ENCODE data around the gene SLC15A3.

DNA sequence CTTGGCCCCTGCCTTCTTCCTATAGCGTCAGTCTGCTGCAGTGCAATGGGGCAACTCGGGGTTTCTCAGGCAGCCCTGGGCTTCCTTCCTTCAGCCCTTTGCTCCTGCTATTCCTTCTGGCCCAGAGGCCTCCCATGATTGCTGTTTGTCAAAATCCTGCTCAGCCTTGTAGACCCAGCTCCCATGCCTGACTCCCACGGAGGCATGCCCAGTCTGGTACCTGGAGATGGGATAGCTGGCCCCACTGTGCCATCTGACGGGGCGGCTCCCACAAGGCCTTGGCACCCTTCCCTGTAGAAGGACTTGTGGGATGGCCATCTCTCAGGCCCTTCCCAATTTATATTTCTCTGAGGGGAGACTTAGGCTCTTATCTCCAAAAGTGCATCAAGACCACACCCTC is 18.9 kb upstream of the SLC15A3 start:
- TF ChIP-seq, protein P1, sequence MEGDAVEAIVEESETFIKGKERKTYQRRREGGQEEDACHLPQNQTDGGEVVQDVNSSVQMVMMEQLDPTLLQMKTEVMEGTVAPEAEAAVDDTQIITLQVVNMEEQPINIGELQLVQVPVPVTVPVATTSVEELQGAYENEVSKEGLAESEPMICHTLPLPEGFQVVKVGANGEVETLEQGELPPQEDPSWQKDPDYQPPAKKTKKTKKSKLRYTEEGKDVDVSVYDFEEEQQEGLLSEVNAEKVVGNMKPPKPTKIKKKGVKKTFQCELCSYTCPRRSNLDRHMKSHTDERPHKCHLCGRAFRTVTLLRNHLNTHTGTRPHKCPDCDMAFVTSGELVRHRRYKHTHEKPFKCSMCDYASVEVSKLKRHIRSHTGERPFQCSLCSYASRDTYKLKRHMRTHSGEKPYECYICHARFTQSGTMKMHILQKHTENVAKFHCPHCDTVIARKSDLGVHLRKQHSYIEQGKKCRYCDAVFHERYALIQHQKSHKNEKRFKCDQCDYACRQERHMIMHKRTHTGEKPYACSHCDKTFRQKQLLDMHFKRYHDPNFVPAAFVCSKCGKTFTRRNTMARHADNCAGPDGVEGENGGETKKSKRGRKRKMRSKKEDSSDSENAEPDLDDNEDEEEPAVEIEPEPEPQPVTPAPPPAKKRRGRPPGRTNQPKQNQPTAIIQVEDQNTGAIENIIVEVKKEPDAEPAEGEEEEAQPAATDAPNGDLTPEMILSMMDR (IDR thresholded peaks at IDR 0.05): no peak
- TF ChIP-seq, protein P2, sequence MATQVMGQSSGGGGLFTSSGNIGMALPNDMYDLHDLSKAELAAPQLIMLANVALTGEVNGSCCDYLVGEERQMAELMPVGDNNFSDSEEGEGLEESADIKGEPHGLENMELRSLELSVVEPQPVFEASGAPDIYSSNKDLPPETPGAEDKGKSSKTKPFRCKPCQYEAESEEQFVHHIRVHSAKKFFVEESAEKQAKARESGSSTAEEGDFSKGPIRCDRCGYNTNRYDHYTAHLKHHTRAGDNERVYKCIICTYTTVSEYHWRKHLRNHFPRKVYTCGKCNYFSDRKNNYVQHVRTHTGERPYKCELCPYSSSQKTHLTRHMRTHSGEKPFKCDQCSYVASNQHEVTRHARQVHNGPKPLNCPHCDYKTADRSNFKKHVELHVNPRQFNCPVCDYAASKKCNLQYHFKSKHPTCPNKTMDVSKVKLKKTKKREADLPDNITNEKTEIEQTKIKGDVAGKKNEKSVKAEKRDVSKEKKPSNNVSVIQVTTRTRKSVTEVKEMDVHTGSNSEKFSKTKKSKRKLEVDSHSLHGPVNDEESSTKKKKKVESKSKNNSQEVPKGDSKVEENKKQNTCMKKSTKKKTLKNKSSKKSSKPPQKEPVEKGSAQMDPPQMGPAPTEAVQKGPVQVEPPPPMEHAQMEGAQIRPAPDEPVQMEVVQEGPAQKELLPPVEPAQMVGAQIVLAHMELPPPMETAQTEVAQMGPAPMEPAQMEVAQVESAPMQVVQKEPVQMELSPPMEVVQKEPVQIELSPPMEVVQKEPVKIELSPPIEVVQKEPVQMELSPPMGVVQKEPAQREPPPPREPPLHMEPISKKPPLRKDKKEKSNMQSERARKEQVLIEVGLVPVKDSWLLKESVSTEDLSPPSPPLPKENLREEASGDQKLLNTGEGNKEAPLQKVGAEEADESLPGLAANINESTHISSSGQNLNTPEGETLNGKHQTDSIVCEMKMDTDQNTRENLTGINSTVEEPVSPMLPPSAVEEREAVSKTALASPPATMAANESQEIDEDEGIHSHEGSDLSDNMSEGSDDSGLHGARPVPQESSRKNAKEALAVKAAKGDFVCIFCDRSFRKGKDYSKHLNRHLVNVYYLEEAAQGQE (IDR thresholded peaks at IDR 0.05; ENCODE audit: low read depth, low read length): no peak
- TF ChIP-seq FOSL2 (IDR thresholded peaks at IDR 0.05; ENCODE audit: borderline replicate concordance, low read depth) (no peak), MXI1 (IDR thresholded peaks at IDR 0.05; ENCODE audit: low read depth, low read length) (no peak), ELF1 (IDR thresholded peaks at IDR 0.05) (no peak), TCF12 (IDR thresholded peaks at IDR 0.05) (no peak), POLR2AphosphoS5 (IDR thresholded peaks at IDR 0.05; ENCODE audit: low read depth, low read length) (no peak), RFX5 (IDR thresholded peaks at IDR 0.05; ENCODE audit: low read length) (no peak)
- TF ChIP-seq, protein P3, sequence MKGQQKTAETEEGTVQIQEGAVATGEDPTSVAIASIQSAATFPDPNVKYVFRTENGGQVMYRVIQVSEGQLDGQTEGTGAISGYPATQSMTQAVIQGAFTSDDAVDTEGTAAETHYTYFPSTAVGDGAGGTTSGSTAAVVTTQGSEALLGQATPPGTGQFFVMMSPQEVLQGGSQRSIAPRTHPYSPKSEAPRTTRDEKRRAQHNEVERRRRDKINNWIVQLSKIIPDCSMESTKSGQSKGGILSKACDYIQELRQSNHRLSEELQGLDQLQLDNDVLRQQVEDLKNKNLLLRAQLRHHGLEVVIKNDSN (IDR thresholded peaks at IDR 0.05; ENCODE audit: borderline replicate concordance, low read depth): no peak
- TF ChIP-seq, protein P4, sequence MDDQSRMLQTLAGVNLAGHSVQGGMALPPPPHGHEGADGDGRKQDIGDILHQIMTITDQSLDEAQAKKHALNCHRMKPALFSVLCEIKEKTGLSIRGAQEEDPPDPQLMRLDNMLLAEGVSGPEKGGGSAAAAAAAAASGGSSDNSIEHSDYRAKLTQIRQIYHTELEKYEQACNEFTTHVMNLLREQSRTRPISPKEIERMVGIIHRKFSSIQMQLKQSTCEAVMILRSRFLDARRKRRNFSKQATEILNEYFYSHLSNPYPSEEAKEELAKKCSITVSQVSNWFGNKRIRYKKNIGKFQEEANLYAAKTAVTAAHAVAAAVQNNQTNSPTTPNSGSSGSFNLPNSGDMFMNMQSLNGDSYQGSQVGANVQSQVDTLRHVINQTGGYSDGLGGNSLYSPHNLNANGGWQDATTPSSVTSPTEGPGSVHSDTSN (IDR thresholded peaks at IDR 0.05): no peak

Data from SK-N-SH (cell line).